Measurements from ENCODE around the gene NPTX1.
"Not testable (repeated sequence)": the region's sequence is repeated elsewhere in the genome, so short reads cannot be mapped to it uniquely, and the experiment has no call there.

NPTX1 gene

GRCh38 chr17:80475910-80476876 lies at the start of gene NPTX1:
Gene NPTX1 (minus strand): TSS chr17:80476607. CDS start chr17:80476446, 161 bp downstream.
- no peak for DNase-seq (ENCODE audit: low spot score)

DNA sequence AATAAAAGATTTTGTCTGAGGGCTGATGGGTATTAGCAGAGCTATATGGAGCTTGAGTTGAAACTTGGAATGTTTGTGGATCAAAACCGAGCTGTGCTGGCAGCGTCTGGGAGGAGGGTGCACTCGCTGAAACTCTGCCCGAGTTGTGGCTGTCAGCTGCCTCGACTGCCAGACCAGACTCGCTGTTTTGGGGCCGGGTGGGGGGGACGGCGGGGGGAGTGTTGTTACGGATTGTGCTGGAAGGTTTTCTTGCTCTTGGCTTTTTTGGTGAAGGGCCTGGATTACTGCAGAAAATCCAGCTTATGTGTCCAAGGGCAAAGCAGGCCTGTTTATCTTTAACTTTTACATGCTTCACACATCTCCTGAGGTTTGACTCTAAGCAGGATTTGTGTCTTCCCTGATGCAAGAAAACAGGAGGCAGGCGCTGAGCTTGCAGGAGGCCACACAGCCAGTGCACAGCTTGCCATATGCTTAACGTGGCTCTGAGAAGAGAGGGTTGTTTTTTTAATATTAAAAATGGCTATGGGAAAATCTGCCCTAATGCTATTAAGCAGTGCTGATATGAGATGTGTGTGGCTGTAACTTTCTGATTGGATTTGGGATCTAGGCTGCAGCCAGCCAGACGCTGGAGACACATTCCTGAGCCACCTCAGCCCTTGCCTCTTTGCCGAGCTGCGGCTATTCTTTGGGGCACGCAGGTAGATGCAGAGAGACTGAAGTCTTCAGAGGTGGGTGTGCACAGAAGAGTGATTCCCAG lies 47.7 kb upstream of the NPTX1 start:
- no peak for DNase-seq (ENCODE audit: low spot score)

GRCh38 chr17:80523054-80523744 lies 46.8 kb upstream of the NPTX1 start:
- no peak for DNase-seq (ENCODE audit: low spot score)

GRCh38 chr17:80520810-80521455 lies 44.5 kb upstream of the NPTX1 start:
- no peak for DNase-seq (ENCODE audit: low spot score)

GRCh38 chr17:80519091-80519781 lies 42.8 kb upstream of the NPTX1 start:
- DNase-seq (ENCODE audit: low spot score) = no peak

DNA sequence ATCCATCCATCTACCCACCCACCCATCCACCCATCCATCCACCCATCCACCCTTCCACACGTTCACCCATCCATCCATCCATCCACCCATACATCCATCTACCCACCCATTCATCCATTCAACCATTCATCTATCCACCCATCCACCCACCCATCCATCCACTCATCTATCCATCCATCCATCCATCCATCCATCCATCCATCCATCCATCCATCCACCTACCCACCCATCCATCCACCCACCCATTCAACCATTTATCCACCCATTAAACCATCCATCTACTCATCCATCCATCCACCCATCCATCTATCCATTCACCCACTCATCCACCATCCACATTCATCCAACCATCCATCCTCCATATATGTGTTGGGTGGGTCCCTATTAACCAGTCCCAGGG lies 42.0 kb upstream of the NPTX1 start:
- DNase-seq (ENCODE audit: low spot score) = no peak

DNA sequence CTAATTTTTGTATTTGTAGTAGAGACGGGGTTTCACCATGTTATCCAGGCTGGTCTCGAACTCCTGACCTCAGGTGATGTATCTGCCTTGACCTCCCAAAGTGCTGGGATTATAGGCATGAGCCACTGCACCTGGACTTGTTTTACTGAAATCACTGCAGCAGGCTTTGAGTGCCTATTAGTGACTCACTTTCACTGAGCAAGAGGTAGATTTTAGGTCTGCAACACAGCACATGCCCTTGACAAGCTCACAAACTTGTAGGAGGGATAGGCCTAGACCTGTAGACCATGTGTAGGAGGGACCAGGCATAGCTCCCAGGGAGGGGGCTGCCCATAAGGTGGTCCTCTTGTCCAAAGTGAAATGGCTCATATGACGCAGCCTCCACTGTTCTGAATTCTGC lies 41.2 kb upstream of the NPTX1 start:
- no peak for DNase-seq (ENCODE audit: low spot score)

DNA sequence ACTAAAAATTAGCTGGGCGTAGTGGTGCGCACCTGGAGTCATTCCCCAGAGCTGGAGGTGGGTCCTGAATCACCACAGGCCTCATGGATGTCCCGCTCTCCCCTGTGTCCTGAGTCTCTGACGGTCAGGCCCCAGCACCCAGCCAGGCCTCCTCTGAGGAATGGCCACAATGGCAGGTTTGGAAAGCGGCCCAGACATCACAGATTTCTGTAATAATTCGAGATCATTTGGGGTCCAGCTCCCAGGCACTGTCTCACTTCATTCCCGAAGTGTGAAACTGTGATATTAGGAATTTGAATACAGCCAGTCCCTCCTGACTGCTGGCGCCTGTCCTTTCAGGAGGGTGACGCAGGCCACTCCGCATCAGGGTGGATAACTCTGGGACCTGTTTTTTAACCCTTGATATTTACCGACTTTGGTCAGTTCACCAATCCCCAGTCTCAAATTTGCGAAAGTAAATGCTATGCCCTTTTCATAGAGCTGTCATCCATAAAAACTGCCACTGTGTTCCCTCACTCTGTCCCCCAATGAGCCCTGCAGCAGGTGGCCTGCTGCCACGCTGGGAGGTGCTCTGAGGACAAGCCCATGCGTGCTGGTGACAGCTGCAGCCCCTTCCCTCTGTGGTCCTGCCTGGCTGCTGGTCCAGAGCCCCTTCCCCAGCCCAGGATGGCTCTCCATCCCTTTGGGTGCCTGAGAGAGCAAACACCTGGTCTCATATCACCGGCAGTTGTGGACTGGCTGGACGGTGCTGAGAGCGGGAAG lies 39.9 kb upstream of the NPTX1 start:
- DNase-seq (ENCODE audit: low spot score) = no peak

- DNase-seq (ENCODE audit: low spot score) = no peak
These were observed 37.5 kb upstream of the NPTX1 start for GRCh38 chr17:80513892-80514291.

DNA sequence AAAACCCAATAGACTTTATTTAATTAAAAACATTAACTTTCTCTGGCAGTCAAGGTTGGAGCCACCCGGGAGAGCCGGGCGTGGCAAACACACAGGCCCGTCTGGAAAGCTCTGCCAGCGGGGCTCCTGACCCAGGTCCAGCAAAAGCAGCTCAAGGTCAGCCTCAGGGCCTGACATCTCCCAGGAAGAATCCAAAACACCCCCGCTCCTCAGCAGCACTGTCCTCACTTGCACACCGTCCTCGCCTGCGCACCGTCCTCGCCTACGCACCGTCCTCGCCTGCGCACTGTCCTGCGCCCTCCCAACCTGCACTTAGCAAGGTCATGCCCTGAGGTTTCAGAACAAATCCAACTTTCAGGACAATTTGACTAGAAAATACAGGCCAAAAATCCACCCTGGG lies 36.8 kb upstream of the NPTX1 start:
- DNase-seq (ENCODE audit: low spot score) = no peak

DNA sequence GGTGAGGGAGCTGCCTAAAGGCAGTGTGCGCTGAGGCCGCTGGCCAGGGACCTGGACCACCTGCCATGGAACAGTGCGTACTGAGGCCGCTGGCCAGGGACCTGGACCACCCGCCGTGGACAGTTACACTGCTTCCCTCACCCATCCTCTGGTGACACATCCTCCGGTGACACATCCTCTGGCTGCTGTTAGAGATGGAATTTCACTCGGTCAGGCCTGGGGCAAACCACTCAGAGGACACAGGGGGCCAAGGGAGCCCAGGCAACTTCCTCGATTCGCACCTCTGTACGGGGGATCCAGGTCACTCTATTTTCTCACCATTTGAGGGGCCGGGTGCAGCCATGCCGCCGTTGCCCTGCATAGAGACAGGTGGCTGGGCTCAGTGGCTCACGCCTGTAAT lies 35.8 kb upstream of the NPTX1 start:
- no peak for DNase-seq (ENCODE audit: low spot score)

- DNase-seq (ENCODE audit: low spot score) = no peak
These were observed 35.1 kb upstream of the NPTX1 start for GRCh38 chr17:80511222-80512180.

DNA sequence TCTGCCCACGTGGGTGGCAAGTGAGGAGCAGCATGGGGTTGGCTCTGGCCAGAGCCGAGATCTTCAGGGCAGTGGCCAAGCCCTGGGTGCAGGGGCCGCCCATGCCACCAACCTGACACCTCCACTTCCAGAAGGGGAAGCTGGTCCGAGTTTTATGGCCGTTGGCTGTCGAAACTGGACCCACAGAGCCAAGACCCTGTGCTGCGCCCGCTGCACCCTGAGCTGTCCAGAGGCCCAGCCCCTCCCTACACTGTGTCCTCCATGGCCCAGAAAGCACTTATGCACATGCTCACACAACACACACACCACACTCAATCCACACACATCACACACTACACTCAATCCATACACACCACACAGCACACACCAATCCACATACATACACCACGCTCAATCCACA lies 34.4 kb upstream of the NPTX1 start:
- DNase-seq (ENCODE audit: low spot score) = no peak

DNA sequence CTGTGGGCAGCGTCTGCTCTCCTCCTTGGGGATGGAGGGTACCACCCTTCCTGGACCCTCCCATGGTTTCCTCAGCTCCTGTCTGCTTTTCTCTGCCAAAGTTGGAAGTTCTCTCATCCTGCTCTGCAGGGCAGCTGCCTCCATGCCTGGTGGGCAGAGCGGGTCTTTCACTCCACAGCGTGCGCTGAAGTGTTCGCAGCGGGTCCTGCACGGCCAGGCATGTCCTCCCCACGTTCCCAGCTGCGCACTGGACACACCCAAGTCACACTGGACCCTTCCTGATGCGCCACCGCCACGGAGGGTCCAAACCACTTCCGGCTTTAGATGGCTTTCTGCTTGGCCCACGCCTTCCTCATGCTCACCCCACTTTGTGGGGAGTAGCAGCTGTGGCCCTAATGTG lies 33.7 kb upstream of the NPTX1 start:
- DNase-seq (ENCODE audit: low spot score) = no peak

GRCh38 chr17:80509311-80509710 lies 32.9 kb upstream of the NPTX1 start:
- no peak for DNase-seq (ENCODE audit: low spot score)

- DNase-seq (ENCODE audit: low spot score) = no peak
These were observed 31.6 kb upstream of the NPTX1 start for GRCh38 chr17:80507965-80508364.

- DNase-seq (ENCODE audit: low spot score) = not testable (repeated sequence)
These were observed 30.8 kb upstream of the NPTX1 start for GRCh38 chr17:80507177-80507576.

DNA sequence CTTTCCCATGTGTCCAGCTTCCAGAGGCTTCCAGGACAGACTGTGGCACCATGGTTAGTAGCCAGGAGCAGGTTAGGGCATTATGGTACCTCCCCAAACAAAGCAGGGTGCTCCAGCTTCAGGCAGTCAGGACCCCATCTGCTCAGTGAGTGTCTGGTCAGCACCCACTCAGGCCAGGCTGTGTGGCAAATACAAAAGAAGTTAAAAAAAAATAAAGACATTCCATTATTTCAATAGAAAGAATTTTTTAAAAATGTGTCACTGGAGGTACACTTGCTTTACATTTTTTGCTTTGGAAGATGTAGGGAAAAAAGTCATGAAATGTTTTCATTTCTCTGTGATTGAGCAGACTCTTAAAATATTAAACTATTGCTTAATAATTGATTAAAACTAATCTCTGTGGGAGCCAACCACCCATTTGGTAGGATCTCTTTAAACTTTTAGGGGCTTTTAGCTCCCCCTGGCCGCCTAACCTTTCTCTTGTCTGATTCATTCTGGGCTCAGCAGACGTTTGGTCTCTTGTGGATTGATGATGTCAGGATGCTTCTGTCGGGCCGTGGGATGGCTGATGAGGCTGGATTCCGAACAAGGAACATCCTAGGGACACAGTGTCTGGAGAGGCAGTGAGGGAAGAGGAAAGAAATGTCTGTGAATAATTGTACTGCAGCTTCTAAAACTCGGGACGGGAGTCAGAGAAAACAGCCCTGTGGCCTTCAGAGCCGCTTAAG lies 28.4 kb upstream of the NPTX1 start:
- DNase-seq (ENCODE audit: low spot score) = no peak

DNA sequence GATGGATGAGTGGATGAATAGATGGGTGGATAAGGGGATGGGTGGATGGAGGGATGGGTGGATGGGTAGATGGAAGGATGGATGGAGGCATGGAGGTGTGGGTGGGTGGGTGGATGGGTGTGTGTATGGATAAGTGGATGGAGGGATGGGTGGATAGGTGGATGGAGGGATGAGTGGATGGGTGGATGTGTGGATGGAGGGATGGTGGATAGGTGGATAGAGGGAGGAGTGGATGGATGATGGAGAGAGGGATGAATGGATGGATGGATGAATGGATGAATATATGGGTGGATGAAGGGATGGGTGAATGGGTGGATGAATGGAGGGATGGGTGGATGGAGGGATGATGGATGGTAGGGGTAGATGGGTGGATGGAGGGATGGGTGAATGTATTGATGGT lies 27.5 kb upstream of the NPTX1 start:
- DNase-seq (ENCODE audit: low spot score) = no peak

All from hematopoietic multipotent progenitor cell treated with erythropoietin and hydrocortisone succinate and interleukin-3 and kit ligand, for 17 days (in vitro differentiated cells).